Pulmonary artery endothelial cell (primary cell): ENCODE measurements around the gene PEAK1. TPM values are rescaled to one million over a fixed set of nuclear protein-coding genes. Genes with fewer than 3 reads are reported as not detected.
"Not testable (repeated sequence)": the region's sequence is repeated elsewhere in the genome, so short reads cannot be mapped to it uniquely, and the experiment has no call there.

Experiments
- DNase-seq: peaks from one replicate; pipeline ENCODE4 v3.0.0-alpha.2; 2011; ENCODE audit warnings: low read depth, low spot score
- total RNA-seq: library from RNA; depleted of rRNA; stranded (reverse); fragments of >200 nt; gene quantifications from 2 replicates; pipeline ENCODE4 v1.2.3, GENCODE V29; 2014

Gene PEAK1
- total RNA-seq, 1 donor from 2014 or later, result 78.1 TPM

- not testable (repeated sequence) for DNase-seq
Measured at GRCh38 chr15:77406173-77406759, 13.6 kb downstream of the PEAK1 start.

GRCh38 chr15:77402740-77403379 lies 17.0 kb downstream of the PEAK1 start:
- DNase-seq, result no peak

- no peak for DNase-seq
Measured at GRCh38 chr15:77400258-77400657, 19.6 kb downstream of the PEAK1 start.

GRCh38 chr15:77398927-77399326 lies 21.0 kb downstream of the PEAK1 start:
- DNase-seq, result no peak

GRCh38 chr15:77396692-77397091 lies 23.2 kb downstream of the PEAK1 start:
- no peak for DNase-seq

GRCh38 chr15:77395013-77395774 lies 24.7 kb downstream of the PEAK1 start:
- DNase-seq, result no peak

GRCh38 chr15:77393471-77393840 lies 26.4 kb downstream of the PEAK1 start:
- no peak for DNase-seq

- no peak for DNase-seq
Measured at GRCh38 chr15:77392762-77393470, 27.0 kb downstream of the PEAK1 start.

- no peak for DNase-seq
Measured at GRCh38 chr15:77391372-77391951, 28.4 kb downstream of the PEAK1 start.

GRCh38 chr15:77387365-77388105 lies 32.4 kb downstream of the PEAK1 start:
- DNase-seq, result no peak

- no peak for DNase-seq
Measured at GRCh38 chr15:77386626-77387025, 33.3 kb downstream of the PEAK1 start.

GRCh38 chr15:77384589-77385359 lies 35.1 kb downstream of the PEAK1 start:
- DNase-seq, result no peak

GRCh38 chr15:77384086-77384485 lies 35.8 kb downstream of the PEAK1 start:
- no peak for DNase-seq

- DNase-seq, result no peak
Measured at GRCh38 chr15:77380033-77380432, 39.9 kb downstream of the PEAK1 start.

- no peak for DNase-seq
Measured at GRCh38 chr15:77376770-77377169, 43.1 kb downstream of the PEAK1 start.

GRCh38 chr15:77375133-77375532 lies 44.8 kb downstream of the PEAK1 start:
- DNase-seq, result no peak

GRCh38 chr15:77373441-77373840 lies 46.5 kb downstream of the PEAK1 start:
- no peak for DNase-seq

- DNase-seq, result no peak
Measured at GRCh38 chr15:77371850-77372563, 47.9 kb downstream of the PEAK1 start.

GRCh38 chr15:77370580-77370979 lies 49.3 kb downstream of the PEAK1 start:
- DNase-seq, result no peak

GRCh38 chr15:77369168-77369567 lies 50.7 kb downstream of the PEAK1 start:
- no peak for DNase-seq
